GM12875 (cell line): Measurements from ENCODE around the gene ATXN3.
"Not testable (repeated sequence)": the region's sequence is repeated elsewhere in the genome, so short reads cannot be mapped to it uniquely, and the experiment has no call there.

Experiments
- H3K4me3 ChIP-seq: one replicate; pipeline ENCODE4 v1.5.1; 2011; ENCODE audit warnings: low read depth, low read length, control low read depth
- CTCF ChIP-seq: IDR thresholded peaks from 2 replicates; pipeline ENCODE4 v1.5.1; 2011; ENCODE audit warnings: low read depth, mild to moderate bottlenecking, control low read depth, inconsistent platforms, low read length, moderate library complexity, borderline replicate concordance; ENCODE audit not compliant: insufficient read depth

Gene ATXN3

GRCh38 chr14:92088494-92088893 lies 17.9 kb downstream of the ATXN3 start:
- TF ChIP-seq CTCF, result no peak
- no peak overlapping the region for H3K4me3 ChIP-seq

GRCh38 chr14:92074555-92074954 lies 31.8 kb downstream of the ATXN3 start:
- no peak for TF ChIP-seq CTCF

GRCh38 chr14:92058006-92058917 lies 48.1 kb downstream of the ATXN3 start:
- no peak for TF ChIP-seq CTCF
- no peak overlapping the region for H3K4me3 ChIP-seq

More at GRCh38 chr14:92074555-92074954, 31.8 kb downstream of the ATXN3 start:
- no peak overlapping the region for H3K4me3 ChIP-seq

- no peak overlapping the region for H3K4me3 ChIP-seq
- TF ChIP-seq CTCF, result no peak
These were observed 56.6 kb downstream of the ATXN3 start for GRCh38 chr14:92049781-92050180.

GRCh38 chr14:92049221-92049620 lies 57.2 kb downstream of the ATXN3 start:
- H3K4me3 ChIP-seq, result not testable (repeated sequence)

GRCh38 chr14:92045904-92046303 lies 60.5 kb downstream of the ATXN3 start:
- not testable (repeated sequence) for H3K4me3 ChIP-seq

GRCh38 chr14:92041766-92042165 lies 64.6 kb downstream of the ATXN3 start:
- H3K4me3 ChIP-seq, result not testable (repeated sequence)

- TF ChIP-seq CTCF, result no peak
- no peak overlapping the region for H3K4me3 ChIP-seq
These were observed 65.2 kb downstream of the ATXN3 start for GRCh38 chr14:92041203-92041602.

- TF ChIP-seq CTCF, result no peak
- peak overlapping the region; percentile 68 for H3K4me3 ChIP-seq
These were observed 65.8 kb downstream of the ATXN3 start for GRCh38 chr14:92040431-92041051.
